Right atrium auricular region (tissue), 2 donors: ENCODE results near the gene MAGI2. TPM values are rescaled to one million over a fixed set of nuclear protein-coding genes. Genes with fewer than 3 reads are reported as not detected.

Source experiments
- DNase-seq: peaks from one replicate; pipeline ENCODE4 v3.0.0-alpha.2; 2019; ENCODE audit warnings: low spot score
- H3K27ac ChIP-seq, 2 donors: fragments of 200-600 bp; sonication (generic); 1 replicate in 1 of 2; 2 replicates in 1 of 2; pipeline ENCODE4 v1.5.1; 2016 to 2019
- H3K27me3 ChIP-seq, 2 donors: fragments of 200-600 bp; sonication (generic); one replicate each; pipeline versions ENCODE4 v1.5.1 to v1.6.0; 2017 to 2019
- H3K36me3 ChIP-seq: fragments of 200-600 bp; sonication (generic); one replicate; pipeline ENCODE4 v1.5.1; 2016
- H3K4me1 ChIP-seq, 2 donors: fragments of 200-600 bp; sonication (generic); one replicate each; pipeline versions ENCODE4 v1.5.1 to v1.6.0; 2017 to 2019
- H3K4me3 ChIP-seq, 2 donors: fragments of 200-600 bp; sonication (generic); 1 replicate in 1 of 2; 2 replicates in 1 of 2; pipeline ENCODE4 v1.5.1; 2017 to 2019; ENCODE audit warnings: mild to moderate bottlenecking in 1 of 2, moderate library complexity in 1 of 2
- H3K9me3 ChIP-seq, 2 donors: fragments of 200-600 bp; sonication (generic); one replicate each; pipeline ENCODE4 v1.5.1; 2019
- total RNA-seq, 2 donors: library from RNA; depleted of rRNA; stranded (reverse); fragments of >200 nt; gene quantifications; one replicate each; pipeline ENCODE4 v1.1.0, GENCODE V29; 2016
- TF ChIP-seq, protein P1 (sequence below), 2 donors: fragments of 200-600 bp; sonication (generic); IDR thresholded peaks; one replicate each; pipeline ENCODE4 v1.5.1; 2019; ENCODE audit warnings: antibody characterized with exemption in 2 of 2

MAGI2 gene
- total RNA-seq, 2 donors from 2014 or later = 5.9 to 6.0 TPM

DNA sequence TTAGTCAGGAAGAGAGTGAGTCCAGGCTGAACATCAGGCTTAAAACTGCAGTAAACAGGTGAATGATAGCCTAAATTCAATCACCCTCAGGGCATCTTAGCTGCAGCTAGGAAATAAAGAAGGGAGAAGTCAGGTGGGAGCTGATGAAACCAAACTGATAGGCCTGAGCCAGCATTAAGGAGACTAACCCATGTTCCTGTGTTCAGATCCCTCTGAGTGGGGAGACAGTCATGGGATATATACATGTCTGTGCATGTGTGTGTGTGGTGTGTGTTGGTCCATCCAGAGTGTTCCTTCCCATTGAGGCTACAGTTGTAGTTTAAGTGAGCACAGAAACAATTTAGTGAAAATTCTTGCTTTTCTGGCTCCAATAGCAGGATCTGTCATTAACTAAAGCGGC is 1174.0 kb downstream of the MAGI2 start:
- no peak overlapping the region for H3K4me3 ChIP-seq
- no peaks in the 10 kb centered on the region for H3K27me3 ChIP-seq
- DNase-seq = no peak
- no peaks in the 10 kb centered on the region for H3K36me3 ChIP-seq
- no peaks in the 10 kb centered on the region for H3K9me3 ChIP-seq
- H3K27ac ChIP-seq = no peak overlapping the region
- no peaks in the 10 kb centered on the region for H3K4me1 ChIP-seq
- TF ChIP-seq, protein P1, sequence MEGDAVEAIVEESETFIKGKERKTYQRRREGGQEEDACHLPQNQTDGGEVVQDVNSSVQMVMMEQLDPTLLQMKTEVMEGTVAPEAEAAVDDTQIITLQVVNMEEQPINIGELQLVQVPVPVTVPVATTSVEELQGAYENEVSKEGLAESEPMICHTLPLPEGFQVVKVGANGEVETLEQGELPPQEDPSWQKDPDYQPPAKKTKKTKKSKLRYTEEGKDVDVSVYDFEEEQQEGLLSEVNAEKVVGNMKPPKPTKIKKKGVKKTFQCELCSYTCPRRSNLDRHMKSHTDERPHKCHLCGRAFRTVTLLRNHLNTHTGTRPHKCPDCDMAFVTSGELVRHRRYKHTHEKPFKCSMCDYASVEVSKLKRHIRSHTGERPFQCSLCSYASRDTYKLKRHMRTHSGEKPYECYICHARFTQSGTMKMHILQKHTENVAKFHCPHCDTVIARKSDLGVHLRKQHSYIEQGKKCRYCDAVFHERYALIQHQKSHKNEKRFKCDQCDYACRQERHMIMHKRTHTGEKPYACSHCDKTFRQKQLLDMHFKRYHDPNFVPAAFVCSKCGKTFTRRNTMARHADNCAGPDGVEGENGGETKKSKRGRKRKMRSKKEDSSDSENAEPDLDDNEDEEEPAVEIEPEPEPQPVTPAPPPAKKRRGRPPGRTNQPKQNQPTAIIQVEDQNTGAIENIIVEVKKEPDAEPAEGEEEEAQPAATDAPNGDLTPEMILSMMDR (IDR thresholded peaks at IDR 0.05) = no peak

- no peaks in the 10 kb centered on the region for H3K4me1 ChIP-seq
- no peaks in the 10 kb centered on the region for H3K36me3 ChIP-seq
- no peaks in the 10 kb centered on the region for H3K27me3 ChIP-seq
- no peak overlapping the region for H3K27ac ChIP-seq
- no peak overlapping the region for H3K4me3 ChIP-seq
- TF ChIP-seq, protein P1 (IDR thresholded peaks at IDR 0.05) = no peak
- no peak for DNase-seq
- no peaks in the 10 kb centered on the region for H3K9me3 ChIP-seq
These were observed 1174.4 kb downstream of the MAGI2 start for GRCh38 chr7:78279032-78279431.

- H3K27me3 ChIP-seq = no peaks in the 10 kb centered on the region
- H3K27ac ChIP-seq = no peak overlapping the region
- no peak overlapping the region for H3K4me3 ChIP-seq
- H3K4me1 ChIP-seq = no peaks in the 10 kb centered on the region
- TF ChIP-seq, protein P1 (IDR thresholded peaks at IDR 0.05) = no peak
- no peaks in the 10 kb centered on the region for H3K36me3 ChIP-seq
- no peaks in the 10 kb centered on the region for H3K9me3 ChIP-seq
- no peak for DNase-seq
These were observed 1186.3 kb downstream of the MAGI2 start for GRCh38 chr7:78267141-78267540.

- Histone ChIP-seq H3K9me3 (no peaks in the 10 kb centered on the region), H3K4me3 (no peak overlapping the region), H3K36me3 (no peaks in the 10 kb centered on the region), H3K27ac (no peak overlapping the region), H3K4me1 (no peaks in the 10 kb centered on the region), H3K27me3 (no peaks in the 10 kb centered on the region)
- no peak for DNase-seq
- TF ChIP-seq, protein P1 (IDR thresholded peaks at IDR 0.05) = no peak
These were observed 1188.0 kb downstream of the MAGI2 start for GRCh38 chr7:78265486-78265885.

DNA sequence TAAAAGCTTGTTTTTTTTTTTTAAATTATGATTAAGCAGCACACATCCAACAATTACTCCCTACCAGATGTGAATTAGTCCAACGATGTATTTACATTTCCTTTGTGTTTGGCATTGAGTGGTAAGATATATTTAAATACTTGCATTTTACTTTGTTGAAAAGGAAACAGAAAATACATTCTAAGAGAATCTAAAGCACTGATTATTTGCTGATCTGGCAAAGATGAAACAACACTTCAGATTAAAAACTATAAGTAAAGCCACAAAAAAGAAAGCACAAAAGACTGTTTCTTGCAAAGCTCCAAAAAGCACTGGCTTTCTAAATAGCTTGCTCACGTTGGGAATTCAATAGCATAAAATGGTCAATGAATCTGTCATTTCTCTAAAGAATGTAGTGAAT is 1188.4 kb downstream of the MAGI2 start:
- no peaks in the 10 kb centered on the region for H3K4me1 ChIP-seq
- no peak overlapping the region for H3K4me3 ChIP-seq
- H3K9me3 ChIP-seq = no peaks in the 10 kb centered on the region
- TF ChIP-seq, protein P1 (IDR thresholded peaks at IDR 0.05) = no peak
- no peak overlapping the region for H3K27ac ChIP-seq
- no peaks in the 10 kb centered on the region for H3K27me3 ChIP-seq
- H3K36me3 ChIP-seq = no peaks in the 10 kb centered on the region
- no peak for DNase-seq

DNA sequence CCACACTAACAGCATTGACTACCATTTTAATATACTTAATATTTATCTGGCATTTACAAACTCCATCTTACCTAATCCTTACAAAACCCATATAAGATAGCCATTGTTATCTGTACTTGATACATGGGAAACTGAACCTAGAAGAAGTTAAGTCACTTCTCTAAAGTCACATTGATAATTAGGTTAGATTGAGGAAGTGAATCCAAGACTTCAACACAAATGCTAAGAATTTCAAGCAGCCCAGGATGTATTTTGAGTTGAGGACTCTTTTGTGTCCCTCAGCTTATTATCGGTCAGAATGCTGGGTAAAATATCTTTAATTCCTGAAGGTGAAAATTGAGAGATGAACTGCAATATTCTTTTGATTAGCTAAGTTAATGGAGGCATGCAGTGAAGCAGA is 1189.4 kb downstream of the MAGI2 start:
- Histone ChIP-seq H3K36me3 (no peaks in the 10 kb centered on the region), H3K4me3 (no peak overlapping the region), H3K4me1 (no peaks in the 10 kb centered on the region), H3K27me3 (no peaks in the 10 kb centered on the region), H3K27ac (no peak overlapping the region), H3K9me3 (no peaks in the 10 kb centered on the region)
- DNase-seq = no peak
- TF ChIP-seq, protein P1 (IDR thresholded peaks at IDR 0.05) = no peak
